H7 (cell line): ENCODE results near the gene SP1. TPM values are rescaled to one million over a fixed set of nuclear protein-coding genes. Genes with fewer than 3 reads are reported as not detected.
"Not testable (repeated sequence)": the region's sequence is repeated elsewhere in the genome, so short reads cannot be mapped to it uniquely, and the experiment has no call there.

Source experiments
- DNase-seq: peaks from one replicate; pipeline ENCODE4 v3.0.0; 2012
- H3K27me3 ChIP-seq: 2 replicates; pipeline ENCODE4 v1.6.0; 2011; ENCODE audit warnings: mild to moderate bottlenecking, low read length; ENCODE audit not compliant: control insufficient read depth, insufficient read depth
- H3K36me3 ChIP-seq: replicated peaks from 2 replicates; pipeline ENCODE4 v1.5.1; 2011; ENCODE audit warnings: low read length; ENCODE audit not compliant: control insufficient read depth, insufficient read depth
- H3K4me3 ChIP-seq: 2 replicates; pipeline ENCODE4 v1.5.1; 2011; ENCODE audit warnings: low read depth, mild to moderate bottlenecking, control low read depth, low read length, moderate library complexity; ENCODE audit not compliant: insufficient read depth
- total RNA-seq: library from RNA; depleted of rRNA; stranded (reverse); fragments of >200 nt; shearing (Covaris generic); gene quantifications from 2 replicates; pipeline ENCODE4 v1.2.3, GENCODE V29; 2014

Gene SP1
- total RNA-seq, 1 experiment from 2014 or later = 46.7 TPM

- Histone ChIP-seq H3K4me3 (peak overlapping the region; percentile 70), H3K27me3 (peaks cover 7% of the 10 kb centered on the region), H3K36me3 (no peaks in the 10 kb centered on the region)
- peak; percentile 62 for DNase-seq
These were observed 34.3 kb upstream of the SP1 start for GRCh38 chr12:53345486-53346188.

- peaks cover 7% of the 10 kb centered on the region for H3K27me3 ChIP-seq
- no peak overlapping the region for H3K4me3 ChIP-seq
- H3K36me3 ChIP-seq = no peaks in the 10 kb centered on the region
- DNase-seq = peak; percentile 13
These were observed 33.5 kb upstream of the SP1 start for GRCh38 chr12:53346491-53346890.

GRCh38 chr12:53347905-53348304 lies 32.1 kb upstream of the SP1 start:
- Histone ChIP-seq H3K27me3 (peaks cover 7% of the 10 kb centered on the region), H3K4me3 (no peak overlapping the region), H3K36me3 (no peaks in the 10 kb centered on the region)
- no peak for DNase-seq

- H3K27me3 ChIP-seq = no peaks in the 10 kb centered on the region
These were observed 27.4 kb upstream of the SP1 start for GRCh38 chr12:53352331-53353256.

GRCh38 chr12:53353257-53353655 lies 26.7 kb upstream of the SP1 start:
- no peak for DNase-seq
- H3K4me3 ChIP-seq = no peak overlapping the region
- H3K27me3 ChIP-seq = no peaks in the 10 kb centered on the region
- H3K36me3 ChIP-seq = no peaks in the 10 kb centered on the region

More at GRCh38 chr12:53352331-53353256, 27.4 kb upstream of the SP1 start:
- Histone ChIP-seq H3K36me3 (no peaks in the 10 kb centered on the region), H3K4me3 (no peak overlapping the region)
- peak; percentile 85 for DNase-seq

DNA sequence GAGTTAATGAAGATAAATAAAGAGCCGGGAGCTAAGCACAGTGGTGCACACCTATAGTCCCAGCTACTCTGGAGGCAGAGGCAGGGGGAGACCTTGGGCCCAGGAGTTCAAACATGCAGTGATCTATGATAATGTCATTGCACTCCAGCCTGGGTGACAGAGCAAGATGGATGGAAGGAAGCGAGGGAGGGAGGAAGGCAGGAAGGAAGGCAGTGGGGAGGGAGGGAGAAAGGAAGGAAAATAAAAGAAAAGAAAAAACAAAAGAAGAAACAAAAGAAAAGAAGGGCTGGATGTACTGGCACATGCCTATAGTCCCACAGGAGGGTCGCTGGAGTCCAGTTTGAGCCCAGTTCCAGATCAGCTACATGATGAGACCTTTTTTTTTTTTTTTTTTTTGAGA lies 24.9 kb upstream of the SP1 start:
- no peaks in the 10 kb centered on the region for H3K36me3 ChIP-seq
- no peak for DNase-seq

DNA sequence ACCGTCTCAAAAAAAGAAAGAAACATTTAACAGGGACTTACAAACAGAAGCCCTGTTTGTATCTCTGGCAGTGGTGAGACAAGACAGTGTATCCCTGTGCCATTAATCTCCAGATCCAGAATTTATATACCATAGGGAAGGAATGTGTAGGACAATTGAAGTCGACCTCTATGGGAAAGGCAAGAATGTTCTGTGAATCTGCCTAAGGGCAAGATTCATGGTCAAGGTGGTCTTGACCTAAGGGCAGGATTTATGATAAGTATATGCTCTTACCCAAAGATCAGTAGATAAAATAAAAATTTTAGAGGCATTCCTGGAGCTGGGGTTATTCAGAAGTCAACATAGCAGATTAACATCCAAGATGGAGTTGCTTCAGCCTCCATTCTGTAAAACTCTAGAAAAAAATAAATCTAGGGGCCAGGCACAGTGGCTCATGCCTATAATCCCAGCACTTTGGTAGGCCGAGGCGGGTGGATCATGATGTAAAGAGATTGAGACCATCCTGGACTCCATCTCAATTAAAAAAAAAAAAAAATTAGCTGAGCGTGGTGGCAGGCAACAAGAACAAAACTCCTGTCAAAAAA lies 21.0 kb upstream of the SP1 start:
- no peak for DNase-seq
- Histone ChIP-seq H3K36me3 (no peaks in the 10 kb centered on the region), H3K4me3 (no peak overlapping the region), H3K27me3 (no peaks in the 10 kb centered on the region)

More for the DNA sequence above, 24.9 kb upstream of the SP1 start:
- no peaks in the 10 kb centered on the region for H3K27me3 ChIP-seq
- H3K4me3 ChIP-seq = no peak overlapping the region

DNA sequence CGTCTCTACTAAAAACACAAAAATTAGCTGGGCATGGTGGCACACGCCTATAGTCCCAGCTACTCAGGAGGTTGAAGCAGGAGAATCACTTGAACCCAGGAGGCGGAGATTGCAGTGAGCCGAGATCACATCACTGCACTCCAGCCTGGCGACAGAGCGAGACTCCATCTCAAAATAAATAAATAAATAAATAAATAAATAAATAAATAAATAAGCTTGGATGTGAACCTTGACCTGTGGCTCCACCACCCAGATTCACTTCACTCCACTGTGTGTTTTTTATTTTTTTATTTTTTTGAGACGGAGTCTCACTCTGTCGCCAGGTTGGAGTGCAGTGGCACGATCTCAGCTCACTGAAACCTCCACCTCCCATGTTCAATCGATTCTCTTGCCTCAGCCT lies 18.3 kb upstream of the SP1 start:
- DNase-seq, H3K36me3 ChIP-seq, H3K4me3 ChIP-seq, H3K27me3 ChIP-seq: not testable (repeated sequence)

DNA sequence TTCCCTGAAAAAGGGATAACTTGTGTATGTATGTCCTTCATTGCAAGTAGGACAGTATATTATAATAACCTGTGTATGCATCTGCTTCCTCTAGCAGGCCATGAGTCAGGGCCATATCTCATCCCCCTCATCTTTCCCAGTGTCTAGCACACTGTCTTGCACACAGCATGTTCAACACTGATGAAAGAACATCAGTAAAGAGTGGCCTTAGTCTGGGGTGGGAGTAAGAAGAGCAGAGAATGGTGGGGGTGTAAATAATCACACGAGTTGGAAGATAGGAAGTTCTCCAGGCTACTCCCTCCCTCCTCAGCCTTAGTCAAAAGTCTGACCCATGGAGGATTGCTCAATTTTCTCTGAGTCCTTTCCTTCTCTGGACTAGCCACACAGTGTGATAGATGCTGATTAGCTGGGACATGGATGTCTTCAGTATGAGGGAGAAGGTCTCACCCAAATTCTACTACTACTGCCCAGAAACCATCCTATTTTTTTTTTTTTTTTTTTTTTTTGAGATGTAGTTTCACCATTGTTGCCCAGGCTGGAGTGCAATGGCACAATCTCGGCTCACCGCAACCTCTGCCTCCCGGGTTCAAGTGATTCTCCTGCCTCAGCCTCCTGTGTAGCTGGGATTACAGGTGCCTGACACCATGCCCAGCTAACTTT lies 14.6 kb upstream of the SP1 start:
- no peak for DNase-seq
- Histone ChIP-seq H3K27me3 (no peaks in the 10 kb centered on the region), H3K4me3 (no peak overlapping the region), H3K36me3 (no peaks in the 10 kb centered on the region)

DNA sequence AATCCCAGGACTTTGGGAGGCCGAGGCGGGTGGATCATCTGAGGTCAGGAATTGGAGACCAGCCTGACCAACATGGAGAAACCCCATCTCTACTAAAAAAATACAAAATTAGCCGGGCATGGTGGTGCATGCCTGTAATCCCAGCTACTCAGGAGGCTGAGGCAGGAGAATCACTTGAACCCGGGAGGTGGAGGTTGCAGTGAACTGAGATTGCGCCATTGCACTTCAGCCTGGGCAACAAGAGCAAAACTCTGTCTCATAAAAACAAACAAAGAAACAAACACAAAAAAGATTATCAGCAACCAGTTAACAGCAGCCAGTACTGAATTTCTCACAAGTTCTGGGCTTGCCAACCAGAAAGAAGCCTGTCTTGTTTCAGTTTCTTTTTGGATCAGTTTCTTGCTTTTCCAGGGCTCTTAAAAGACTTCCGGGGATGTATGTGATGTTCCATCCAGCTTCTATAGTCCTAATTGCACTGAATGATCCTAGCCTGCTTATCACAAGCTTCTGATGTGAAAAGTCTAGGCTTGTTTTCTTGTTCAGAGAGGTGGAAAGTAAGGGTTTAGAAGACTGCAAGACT lies 6.3 kb upstream of the SP1 start:
- DNase-seq, H3K36me3 ChIP-seq, H3K27me3 ChIP-seq, H3K4me3 ChIP-seq: not testable (repeated sequence)

- H3K4me3 ChIP-seq, H3K36me3 ChIP-seq, H3K27me3 ChIP-seq, DNase-seq: not testable (repeated sequence)
These were observed 5.7 kb upstream of the SP1 start for GRCh38 chr12:53374277-53374676.

DNA sequence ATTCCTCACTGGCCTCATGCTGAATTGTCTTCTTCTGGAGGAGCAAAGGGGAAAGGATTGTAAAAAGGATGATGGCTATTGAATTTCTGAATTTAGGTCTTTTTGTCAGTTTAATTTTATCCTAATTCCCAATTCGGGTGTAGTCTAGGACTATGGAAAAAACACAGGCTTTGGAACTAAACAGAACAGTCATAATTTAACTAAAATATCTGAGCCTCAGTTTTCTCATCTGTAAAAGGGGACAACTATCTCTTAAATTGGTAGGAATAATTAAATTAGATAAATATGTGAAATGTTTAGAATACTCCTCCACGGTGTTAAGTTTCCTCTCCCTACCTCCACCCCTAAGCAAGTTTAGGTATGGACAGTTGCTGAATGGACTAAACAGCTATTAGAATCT lies 3.2 kb upstream of the SP1 start:
- Histone ChIP-seq H3K4me3 (no peak overlapping the region), H3K27me3 (no peaks in the 10 kb centered on the region), H3K36me3 (peaks cover 2% of the 10 kb centered on the region; the same call in 1 of the 2 replicates)
- no peak for DNase-seq

DNA sequence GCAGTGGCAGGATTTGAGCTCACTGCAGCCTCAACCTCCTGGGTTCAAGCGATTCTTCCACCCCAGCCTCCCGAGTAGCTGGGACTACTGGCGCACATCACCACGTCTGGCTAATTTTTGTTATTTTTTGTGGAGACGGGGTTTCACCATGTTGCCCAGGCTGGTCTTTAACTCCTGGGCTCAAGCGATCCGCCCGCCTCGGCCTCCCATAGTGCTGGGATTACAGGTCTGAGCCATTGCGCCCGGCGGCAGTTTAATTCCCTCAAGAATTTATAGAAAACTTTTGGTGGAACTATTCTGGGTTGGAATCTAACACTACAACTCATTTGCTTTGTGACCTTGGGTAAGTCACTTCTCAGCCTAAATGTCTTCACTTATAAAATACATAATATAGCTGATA lies 1.8 kb upstream of the SP1 start:
- no peak overlapping the region for H3K4me3 ChIP-seq
- no peak for DNase-seq

DNA sequence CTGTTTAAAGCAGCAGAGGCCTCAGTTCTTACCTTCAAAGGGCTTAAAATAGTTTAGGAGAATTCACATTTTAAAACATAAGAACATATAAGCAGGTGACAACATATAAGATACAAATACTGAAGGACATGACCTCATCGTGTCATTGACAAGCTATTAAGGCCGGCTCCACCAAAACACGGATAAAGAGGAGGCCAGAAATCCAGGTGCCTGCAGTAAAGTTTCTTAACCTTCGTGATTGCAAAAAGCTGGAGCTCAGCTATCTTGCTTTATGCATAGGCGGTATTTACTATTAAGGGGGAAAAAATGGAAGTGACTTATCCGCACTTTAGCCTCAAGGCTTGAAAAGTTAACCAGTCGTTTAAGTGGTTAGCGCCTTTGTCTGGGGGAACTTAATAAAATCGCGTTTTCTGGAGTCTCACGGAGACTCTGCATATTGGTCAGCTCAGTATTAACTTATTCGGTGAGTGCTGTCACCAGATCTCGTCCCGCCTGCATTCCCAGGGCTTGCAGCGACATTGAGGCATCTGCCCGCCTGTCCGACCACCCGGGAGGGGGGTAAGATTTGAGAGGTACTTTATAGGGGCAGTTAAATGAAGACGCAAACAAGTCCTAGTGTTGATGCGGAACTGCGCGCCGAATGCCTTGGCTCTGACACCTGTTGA lies 1.1 kb upstream of the SP1 start:
- H3K36me3 ChIP-seq = peaks cover 19% of the 10 kb centered on the region
- no peaks in the 10 kb centered on the region for H3K27me3 ChIP-seq
- DNase-seq = no peak
- peak overlapping the region; percentile 70 for H3K4me3 ChIP-seq

More for the DNA sequence above, 1.8 kb upstream of the SP1 start:
- peaks cover 14% of the 10 kb centered on the region for H3K36me3 ChIP-seq
- no peaks in the 10 kb centered on the region for H3K27me3 ChIP-seq
